ENCODE data around the gene SNCAIP.

SNCAIP gene

DNA sequence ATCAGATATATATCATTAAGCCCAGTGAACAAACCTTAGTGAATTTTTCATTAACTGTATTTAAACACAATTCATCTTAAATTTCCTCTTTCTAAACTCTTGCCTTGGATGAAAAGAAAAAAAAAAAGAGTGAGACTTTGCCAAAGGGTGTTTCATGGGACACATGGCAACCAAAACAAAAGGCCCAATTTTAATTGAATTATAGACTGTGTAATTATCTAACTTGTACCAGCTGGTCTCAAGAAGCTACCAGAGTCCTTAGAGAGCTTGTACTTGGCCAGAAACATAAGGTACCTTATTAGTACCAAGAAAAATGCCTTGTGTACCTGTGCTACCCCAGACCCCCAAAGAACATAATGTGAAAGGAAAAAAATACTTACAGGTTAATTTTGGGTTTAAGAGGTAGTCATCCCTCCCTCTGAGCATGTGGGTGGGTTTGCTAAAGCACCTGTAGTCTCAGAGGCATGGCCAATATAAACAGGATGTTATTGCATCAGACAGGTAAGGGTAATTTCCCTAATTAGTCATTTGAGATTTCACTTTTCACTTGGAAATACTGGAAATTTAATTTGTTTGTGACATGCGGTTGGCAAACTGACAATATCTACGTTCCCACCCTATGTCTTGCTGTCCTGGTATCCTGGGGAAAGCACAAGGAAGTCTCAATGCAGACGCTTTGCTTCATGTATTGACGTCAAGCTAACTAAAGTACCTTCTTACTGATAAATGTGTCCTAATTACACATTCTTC, 90.1 kb downstream of the SNCAIP start:
- peak; percentile 100 for DNase-seq

DNA sequence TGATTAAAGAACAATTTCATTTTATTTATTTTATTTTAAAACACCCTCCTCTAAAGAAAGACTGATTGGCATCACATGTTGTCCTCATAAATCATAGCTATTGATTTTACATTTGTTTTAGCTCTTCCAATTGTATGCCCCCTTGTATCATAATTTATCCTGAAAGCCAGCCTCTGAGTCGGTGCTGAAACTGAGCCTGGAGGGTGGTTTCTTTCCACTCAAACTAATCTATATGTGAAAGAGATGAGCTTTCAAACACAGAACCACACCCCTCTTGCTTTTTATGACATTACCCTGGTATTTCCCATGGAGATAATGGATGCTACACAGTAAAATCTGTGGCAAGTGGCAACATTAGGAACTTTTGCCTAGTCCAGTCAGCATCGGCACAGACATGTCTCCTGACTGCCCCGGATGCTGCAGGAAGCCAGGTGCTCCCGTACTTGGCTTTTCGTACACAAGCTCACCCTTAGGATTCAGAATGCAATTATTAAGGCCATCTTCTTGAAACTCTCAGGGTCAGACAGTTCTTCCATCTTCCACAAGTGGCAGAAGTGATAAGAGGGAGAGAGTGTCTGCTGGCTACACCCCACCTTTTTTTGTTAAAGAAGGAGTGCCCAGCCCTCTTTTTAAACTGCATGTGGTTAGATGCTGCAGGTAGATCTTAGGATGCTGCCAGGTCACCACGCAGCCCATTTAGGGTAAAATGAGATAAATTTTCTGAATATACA, 91.1 kb downstream of the SNCAIP start:
- DNase-seq: peak; percentile 90

DNA sequence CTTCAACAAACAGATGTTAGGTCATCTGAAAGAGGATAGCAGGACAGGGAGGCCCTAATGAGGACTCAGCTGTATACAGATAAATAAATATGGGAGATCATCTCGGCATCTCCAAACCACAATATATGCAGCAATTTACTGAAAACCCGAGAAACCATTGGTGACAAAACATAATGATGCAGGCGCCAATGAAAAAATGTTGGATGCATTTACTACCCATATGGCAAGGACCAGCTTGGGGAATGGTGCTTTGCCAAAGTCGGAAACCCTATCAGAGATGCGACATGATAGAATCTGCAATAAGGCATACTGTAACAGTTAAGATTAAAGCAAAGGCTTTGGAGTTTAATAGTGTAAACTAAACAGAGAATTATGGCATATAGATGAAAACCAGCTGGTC, 92.0 kb downstream of the SNCAIP start:
- DNase-seq: no peak

DNA sequence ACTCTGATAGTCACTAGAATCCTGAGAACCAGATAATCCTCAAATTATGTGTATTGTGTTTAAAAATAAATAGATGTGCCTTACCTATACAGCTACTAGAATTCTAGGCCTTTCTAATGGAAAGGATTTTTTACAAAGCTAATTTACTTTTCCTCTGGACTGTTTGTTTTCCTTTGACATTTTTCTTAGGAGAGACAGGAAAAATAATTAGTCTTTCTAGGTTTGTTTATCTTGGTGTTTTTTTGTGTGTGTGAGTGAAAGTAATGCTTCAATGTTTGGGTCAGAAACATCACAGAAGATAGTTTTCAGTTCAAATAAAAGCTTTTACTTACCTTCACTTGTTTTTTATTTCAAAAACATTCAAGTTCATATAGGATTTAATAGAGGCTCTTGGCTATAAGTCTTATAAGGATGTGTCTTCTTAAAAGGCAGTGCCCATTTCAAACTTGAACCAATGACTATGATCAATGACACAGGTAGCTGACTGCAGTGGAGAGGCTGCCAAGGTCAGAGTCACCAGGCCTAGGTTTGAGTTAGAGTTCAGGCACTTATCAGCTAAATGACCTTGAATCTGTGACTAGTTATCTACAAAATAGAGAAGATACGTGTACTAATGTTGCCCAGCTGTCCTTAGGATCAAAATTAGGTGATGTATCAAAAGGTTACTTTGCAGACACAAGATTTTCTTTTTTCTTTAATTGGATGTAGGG, 92.8 kb downstream of the SNCAIP start:
- DNase-seq: peak; percentile 35

DNA sequence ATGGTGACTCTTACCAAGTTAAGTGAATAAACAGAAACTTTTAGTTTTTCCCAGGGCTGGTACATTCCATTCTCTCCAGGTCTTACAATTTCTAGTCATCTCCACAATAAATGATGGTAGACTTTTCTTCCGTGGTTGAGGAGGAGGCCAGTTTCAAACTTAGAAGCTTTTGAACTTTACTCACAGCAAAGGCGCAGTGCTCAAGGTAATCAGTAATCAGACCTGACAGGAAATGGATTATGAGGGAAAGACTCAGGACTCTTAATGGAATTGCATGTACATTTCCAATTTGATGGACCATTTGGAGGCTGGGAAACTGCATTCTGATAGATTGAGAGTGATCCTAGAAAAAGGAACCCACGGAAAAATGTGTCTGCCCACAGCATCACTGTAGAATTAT, 93.7 kb downstream of the SNCAIP start:
- no peak for DNase-seq

DNA sequence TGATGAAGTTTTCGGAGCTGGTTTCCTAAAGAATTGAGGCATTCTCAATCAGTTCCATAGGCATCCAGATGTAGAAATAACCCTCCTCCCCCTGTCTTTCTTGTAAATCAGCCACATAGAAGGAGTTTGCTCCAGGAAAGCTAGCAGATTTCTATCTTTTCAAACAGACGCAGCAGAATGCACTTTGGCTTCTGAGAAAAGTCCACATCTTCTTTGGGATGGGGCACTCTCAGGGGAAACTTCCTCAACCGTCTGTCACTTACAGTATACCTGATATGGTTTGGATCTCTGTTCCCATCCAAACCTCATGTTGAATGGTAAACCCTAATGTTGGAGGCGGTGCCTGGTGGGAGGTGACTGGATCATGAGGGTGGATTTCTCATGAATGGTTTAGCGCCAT, 94.1 kb downstream of the SNCAIP start:
- DNase-seq: no peak

DNA sequence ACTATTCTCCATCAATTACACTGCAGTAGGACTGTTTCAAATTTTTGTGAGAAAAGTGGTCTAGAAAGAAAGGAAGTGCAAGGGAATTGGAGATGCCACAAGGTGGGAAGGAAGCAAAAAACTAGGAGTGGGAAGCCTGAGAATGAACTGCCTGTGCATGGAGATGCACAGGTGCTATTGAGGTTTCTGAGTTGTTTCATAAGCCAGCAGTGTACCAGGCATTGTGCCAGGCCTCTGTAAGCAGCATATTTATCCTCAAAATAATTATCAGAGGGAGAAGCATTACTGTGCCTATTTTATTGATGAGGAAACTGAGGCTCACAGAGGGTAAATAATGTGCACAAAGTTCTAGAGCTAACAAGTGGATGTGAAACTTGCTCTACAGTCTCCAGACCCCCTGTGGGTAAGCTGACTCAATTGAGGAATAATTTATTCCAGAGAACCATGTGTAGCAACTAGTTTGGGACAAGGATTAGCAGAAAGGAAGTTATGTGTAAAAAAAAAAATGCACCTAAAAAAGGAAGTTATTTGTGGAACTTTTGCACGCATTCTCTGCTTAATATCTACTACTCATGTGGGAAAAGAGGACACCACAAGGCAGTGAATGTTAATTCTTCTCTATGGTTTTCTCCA, 96.7 kb downstream of the SNCAIP start:
- peak; percentile 62 for DNase-seq

DNA sequence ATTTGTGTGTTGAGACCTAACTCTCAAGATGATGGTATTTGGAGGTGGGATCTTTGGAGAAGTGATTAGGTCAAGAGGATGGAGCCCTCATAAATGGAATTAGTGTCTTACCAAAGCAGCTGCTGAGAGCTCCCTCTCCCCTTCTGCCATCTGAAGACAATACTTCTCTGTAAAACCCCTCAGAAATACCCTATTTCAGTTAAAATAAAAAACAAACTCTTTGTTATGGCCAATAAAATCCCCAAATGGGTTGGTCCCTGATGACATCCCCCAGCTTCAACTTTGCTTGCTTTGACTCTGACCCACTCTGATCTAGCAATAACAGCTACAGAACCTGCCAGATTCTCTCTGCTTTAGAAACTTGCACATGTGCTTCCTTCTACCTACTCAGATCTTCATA, 100.9 kb downstream of the SNCAIP start:
- DNase-seq: no peak

DNA sequence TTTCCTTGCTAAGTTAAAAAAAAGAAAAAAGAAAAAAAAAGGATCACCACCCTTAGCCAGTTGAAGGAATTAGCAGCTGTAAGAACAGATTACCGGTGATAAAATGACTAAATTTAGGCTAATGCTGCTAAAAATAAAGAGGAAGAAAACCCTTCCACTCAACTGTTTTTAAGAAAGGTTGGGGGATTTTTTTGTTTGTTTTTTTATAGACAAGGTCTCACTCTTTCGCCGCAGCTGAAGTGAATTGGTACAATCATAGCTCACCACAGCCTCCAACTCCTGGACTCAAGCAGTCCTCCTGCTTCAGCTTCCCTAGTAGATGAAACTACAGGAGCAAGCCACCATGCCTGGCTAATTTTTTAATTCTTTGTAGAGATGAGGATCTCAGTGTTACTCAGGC, 101.7 kb downstream of the SNCAIP start:
- DNase-seq: peak; percentile 34

DNA sequence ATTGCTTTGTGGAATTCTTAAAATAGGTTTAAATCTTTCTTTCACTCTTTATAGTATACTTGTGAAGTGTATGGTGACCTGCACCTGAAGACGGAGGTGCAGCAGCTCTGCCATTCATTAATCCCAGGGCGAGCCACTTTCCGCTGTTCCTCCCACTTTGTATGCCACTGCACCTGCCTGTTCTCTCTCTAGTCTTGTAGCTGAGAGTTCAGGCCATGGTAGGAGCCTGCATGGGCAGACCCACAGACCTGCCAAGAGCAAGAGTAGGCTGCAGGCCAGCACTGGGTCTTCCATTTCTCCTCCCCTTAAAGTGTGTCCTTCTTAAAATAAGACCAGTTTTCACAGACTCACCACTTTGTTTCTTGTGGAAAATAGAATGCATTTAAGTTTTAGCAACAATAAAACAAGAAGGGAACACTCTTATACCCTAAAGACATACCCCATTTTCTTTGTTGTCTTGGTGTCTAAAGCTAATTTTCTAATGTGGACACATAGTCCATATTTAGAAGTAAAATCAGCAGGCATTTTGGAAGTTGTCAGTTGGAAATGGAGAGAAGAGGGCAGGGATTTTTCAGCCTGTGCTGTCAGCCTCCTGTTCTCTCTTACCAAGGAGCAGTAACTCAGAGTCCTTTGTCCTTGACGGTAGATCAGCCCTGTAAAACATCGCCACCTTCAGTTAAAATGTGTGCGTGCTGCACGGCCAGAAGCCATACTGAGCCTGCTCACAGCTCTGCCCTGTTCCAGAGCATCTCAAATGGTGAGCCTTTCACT, 103.2 kb downstream of the SNCAIP start:
- DNase-seq: peak; percentile 94

DNA sequence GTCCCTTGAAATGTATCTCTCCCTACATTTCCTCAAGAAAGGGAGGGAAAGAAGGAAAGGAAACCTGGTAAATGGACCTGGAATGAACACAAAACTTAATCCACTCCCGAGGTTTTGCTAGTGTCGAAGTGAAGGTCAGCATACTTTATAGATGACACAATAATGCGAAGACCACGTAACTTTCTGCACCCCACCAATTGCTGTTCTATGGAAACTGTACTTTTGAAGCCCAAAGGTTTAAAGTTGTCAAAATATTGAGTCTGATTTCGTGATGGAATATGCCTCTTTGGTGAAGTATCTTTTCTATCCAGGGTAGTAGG, 103.7 kb downstream of the SNCAIP start:
- no peak for DNase-seq

DNA sequence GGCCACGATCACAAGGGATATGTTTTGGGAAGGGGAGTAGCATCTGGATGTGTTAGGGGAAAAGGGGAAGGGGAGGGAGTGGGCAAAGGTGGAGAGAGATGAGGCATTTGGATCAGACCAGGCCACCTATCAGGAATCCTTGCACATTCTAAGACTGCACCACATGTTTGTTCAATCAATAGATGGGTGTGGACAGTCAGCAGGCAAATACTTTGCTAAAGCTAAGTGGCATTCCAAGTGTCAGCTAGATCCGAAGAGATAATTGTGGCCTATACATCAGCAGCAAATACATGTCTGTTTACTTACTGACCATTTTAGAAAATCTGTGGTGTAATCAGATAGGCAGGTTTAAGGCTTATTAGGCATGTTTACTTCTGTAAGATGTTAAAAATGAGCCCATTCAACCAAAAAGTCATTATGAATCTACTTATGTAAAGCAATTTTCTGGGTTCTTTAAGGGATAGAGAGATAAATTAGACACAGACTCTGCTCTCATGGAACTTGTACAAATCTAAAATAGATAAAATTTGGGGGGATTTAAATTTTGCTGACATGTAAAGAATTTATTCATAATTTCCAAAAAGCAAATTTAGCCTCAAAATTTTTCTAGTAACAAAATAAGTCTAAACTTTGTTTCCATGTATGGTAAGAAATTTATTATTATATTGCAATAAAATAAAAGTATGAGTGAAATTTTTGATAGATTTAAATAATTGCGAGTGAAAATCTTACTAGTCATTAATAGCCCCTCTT, 107.3 kb downstream of the SNCAIP start:
- DNase-seq: peak; percentile 97

DNA sequence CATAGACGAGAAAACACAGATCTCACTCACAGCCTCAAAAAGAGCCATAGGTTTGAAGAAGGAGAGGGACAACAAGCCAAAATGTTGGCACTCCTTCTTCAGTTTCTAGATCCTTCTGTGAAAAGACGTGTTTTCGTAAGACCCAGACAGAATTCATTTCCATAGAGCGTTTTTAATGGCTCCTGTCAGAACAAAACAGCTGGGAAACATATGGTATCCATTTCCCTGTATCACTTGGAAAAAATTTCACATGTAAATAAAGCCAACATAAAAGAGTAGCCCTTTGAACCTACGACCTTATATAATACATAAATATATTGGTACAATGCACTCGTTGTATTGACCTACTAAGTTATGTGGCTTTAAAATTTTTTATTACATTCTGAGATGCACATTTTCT, 108.1 kb downstream of the SNCAIP start:
- DNase-seq: peak; percentile 75

DNA sequence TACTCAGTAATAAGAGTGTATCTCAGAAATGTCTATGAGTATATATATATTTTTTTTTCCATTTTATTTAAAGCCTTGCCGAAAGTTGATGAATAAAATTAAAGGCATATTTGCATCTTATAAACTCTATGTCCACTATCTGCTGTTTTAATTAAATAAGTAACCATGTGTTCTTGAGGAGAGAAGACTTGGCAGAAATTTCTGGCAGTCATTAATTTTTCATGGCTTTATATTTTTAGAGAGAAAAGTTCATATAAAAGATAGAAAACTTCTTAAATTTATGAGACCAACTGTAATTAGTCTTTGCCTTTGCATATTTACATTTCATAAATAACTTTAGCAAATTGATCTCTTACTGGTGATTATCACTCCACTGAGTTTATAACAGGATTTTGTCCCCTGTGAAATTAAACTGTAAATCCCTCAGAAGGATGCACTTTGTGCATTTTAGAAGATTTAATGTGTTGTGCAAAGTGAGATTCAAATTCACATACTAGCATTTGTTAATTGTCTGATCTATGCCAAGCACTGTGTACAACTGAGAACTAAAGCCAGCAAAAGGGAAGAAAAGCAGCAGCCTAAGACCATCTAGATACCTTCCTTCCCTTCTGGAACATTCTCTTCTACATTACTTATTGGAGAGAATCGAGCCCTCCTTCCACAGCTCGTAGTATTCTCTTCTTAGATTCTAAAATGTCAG, 108.7 kb downstream of the SNCAIP start:
- no peak for DNase-seq

DNA sequence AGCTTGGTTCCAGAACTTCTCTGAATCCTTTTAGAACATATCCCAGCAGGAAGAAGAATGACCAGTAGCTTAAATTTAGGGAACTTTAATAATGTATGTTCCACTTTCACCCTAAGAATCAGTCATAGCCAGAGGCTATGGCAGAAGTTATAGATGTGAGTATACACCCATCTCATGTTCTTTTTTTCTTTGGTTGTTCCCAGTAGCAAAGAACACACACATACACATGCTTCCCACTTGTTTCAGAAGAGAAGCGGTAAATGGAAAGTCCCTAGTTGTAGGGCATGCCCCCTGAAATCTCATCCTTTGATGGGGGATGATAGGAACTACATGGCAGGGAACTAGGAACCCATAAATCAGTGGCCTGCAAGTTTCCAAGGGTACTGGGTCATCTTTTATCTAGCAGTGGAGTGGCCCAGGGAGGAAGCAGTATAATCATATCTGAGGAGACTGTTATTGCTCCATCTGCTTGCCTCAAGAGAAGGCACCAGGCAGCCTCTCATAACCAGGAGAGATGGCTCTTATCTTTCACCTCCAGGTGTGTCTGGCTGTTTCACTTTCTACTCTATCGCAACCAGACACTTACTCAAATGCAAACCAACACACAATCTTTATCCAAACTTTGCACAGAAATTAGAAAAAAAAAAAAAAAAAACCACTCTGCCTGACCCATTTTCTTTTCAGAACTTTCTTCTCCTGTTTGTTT, 109.5 kb downstream of the SNCAIP start:
- DNase-seq: peak; percentile 68

DNA sequence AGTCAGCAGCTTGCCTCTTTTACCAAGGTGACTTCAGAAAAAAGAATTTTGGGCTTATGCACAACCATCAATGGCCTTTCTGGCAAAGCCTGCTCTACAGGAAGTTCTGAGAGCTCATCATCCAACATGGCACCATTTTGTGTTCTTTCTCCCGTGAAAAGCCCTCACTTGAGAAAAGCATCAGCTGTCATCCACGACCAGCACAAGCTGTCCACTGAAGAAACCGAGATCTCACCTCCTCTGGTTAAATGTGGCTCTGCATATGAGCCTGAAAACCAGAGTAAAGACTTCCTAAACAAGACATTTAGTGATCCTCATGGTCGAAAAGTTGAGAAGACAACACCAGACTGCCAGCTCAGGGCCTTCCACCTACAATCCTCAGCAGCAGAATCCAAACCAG, 111.2 kb downstream of the SNCAIP start:
- DNase-seq: no peak

DNA sequence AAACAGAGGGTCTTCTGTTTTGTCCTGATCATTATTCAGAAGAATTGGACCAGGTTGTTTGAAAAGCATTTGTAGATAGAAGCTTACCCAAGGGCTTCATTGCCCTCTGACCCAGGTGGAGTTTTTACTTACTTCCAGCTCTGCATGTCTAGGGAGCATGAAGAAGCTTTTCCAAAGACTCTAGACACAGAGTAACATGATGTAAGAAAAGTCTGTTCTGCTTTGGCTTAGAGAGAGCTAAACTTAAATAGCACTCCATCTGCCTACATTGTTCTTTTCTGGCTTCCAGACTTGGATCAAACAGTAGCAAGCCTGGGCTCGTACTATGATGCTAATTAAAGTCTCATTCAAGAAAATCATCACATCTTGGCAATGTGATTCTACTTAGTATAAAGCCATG, 112.1 kb downstream of the SNCAIP start:
- DNase-seq: peak; percentile 87

DNA sequence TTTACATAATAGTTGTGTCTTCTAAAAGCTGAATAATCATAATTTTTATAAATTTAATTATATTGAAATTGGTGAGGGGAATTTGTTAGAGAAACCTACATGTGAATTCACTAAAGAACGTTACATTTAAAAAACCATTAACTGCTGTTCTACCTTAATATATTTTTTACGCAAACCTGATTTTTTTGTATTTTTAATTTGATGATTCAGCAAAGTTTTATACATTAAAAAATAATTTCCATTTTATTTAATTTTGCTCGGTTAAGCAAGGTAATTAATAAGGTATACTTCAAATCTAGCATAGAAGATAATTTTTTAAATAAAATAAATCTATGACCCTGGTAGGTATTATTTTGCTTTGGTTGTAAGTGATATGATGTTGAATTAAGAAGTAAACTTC, 114.3 kb downstream of the SNCAIP start:
- no peak for DNase-seq

DNA sequence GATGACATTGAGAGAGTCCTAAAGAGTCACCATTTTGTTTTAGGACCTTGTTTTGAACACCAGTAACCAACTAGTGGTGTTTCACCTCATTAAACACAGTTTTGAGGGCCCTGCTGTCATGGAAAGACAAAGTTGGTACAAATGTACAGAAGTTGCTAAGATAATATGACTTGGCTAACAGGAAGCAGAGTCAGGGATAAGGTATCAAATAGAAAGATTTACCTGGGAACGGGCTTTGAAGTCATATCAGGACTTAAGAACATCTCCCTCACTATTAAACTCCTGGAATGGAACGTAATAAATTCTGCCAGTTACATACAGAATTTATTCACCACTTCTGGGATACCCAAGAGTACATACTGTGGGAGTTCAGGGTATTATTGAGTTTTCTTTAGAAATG, 115.6 kb downstream of the SNCAIP start:
- no peak for DNase-seq

DNA sequence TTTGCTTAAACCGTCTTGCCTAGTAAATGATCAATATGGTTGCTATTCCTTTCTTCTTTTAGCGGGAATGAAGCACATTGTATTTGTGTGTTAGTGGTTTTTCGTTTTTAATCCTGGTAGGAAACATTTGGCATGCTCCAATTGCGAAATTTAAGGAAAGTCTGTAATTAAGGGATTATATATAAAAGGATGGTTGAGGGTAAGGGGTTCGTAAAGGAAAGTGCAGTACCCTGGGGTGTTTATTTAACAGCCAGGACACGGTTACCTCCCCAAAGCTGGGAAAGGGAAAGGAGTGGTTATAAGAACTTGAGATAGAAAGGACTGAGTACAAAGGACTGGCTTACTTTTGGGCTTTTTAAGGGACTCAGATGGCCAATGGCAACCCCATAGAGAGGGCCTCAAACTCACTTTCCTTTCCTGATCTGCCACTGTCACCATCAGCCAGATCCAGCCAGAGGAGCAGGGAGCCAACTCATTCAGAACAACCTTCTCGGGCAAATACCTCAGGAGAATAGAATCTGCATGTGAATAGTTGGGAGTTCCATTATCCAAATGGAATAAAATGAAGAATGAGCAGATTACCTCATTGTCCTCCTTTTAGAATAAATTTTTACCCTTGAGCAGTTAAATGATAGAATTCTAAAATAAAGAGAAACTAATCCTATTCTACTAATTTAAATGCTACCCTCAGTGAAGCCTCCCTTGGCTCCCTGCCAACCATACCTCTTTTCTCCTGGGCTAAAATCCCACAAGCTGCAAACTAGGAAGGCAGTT, 117.7 kb downstream of the SNCAIP start:
- DNase-seq: peak; percentile 95
